HCT116 (cell line): ENCODE measurements around the gene MSI2. TPM values are rescaled to one million over a fixed set of nuclear protein-coding genes. Genes with fewer than 3 reads are reported as not detected.

ENCODE experiments used
- ATAC-seq: fragments of 200-7000 bp; cut with Tn5 transposase; 2 replicates; pipeline ENCODE4 v1.9.1; 2020; ENCODE audit warnings: mild to moderate bottlenecking, moderate library complexity
- BruUV-seq: library from RNA; stranded (reverse); fragments of 400-500 nt; replicated peaks from 2 replicates; lab custom pipeline; 2021; lab: Mats Ljungman, UMichigan
- CTCF ChIA-PET: fragments of 300-600 bp; sonication (Branson Sonifier 250); formaldehyde crosslinking; loops from one replicate; lab custom pipeline; 2021; ENCODE audit warnings: antibody characterized with exemption; lab: Charles Lee
- POLR2A ChIA-PET: fragments of 300-600, 350-600 bp; sonication (Branson Sonifier 250); formaldehyde crosslinking; loops from one replicate; lab custom pipeline; 2021; ENCODE audit warnings: antibody characterized with exemption; lab: Charles Lee
- RAD21 ChIA-PET, 2 experiments: fragments of 300-600 bp; sonication (Branson Sonifier 250); formaldehyde crosslinking; loops; one replicate each; lab custom pipeline; 2023; ENCODE audit warnings: low total read pairs in 2 of 2; ENCODE audit not compliant: uncharacterized antibody in 2 of 2, unreplicated experiment in 2 of 2, low non-redundant PET in 1 of 2; lab: Charles Lee
- DNase-seq: peaks from one replicate; pipeline ENCODE4 v3.0.0-alpha.2; 2010; ENCODE audit warnings: low read depth, low spot score
- H2AFZ ChIP-seq: fragments of 200-600 bp; shearing (Covaris generic), sonication (generic); 2 replicates; pipeline ENCODE4 v1.6.1; 2017; ENCODE audit warnings: low read depth, mixed run types, mixed read lengths, antibody characterized with exemption, low read length; ENCODE audit not compliant: poor library complexity, severe bottlenecking
- H3K27ac ChIP-seq: 2 replicates; pipeline ENCODE4 v1.5.1; 2012; ENCODE audit warnings: low read depth, low read length
- H3K27me3 ChIP-seq: fragments of 200-600 bp; sonication (generic); 2 replicates; pipeline ENCODE4 v1.6.1; 2016; ENCODE audit warnings: mixed run types, low read length, mixed read lengths; ENCODE audit not compliant: insufficient read depth
- H3K36me3 ChIP-seq, 2 experiments: fragments of 200-500 bp in 1 of 2; fragments of 200-600 bp in 1 of 2; sonication (Bioruptor generic) in 1 of 2; sonication (generic) in 1 of 2; 2 replicates each; pipeline versions ENCODE4 v1.5.1 to v1.6.1; 2014 to 2016; ENCODE audit warnings: low read length in 2 of 2, inconsistent platforms in 1 of 2, mixed read lengths in 1 of 2, mixed run types in 1 of 2; ENCODE audit not compliant: insufficient read depth in 2 of 2, control insufficient read depth in 1 of 2
- H3K4me1 ChIP-seq, 2 experiments: fragments of 200-600 bp in 1 of 2; sonication (generic) in 1 of 2; 2 replicates each; pipeline versions ENCODE4 v1.5.1 to v1.6.1; 2012 to 2017; ENCODE audit warnings: low read length in 2 of 2, inconsistent platforms in 1 of 2, mild to moderate bottlenecking in 1 of 2, mixed read lengths in 1 of 2, mixed run types in 1 of 2, moderate library complexity in 1 of 2; ENCODE audit not compliant: insufficient read depth in 2 of 2, control insufficient read depth in 1 of 2
- H3K4me2 ChIP-seq: fragments of 200-600 bp; sonication (generic); 2 replicates; pipeline ENCODE4 v1.6.1; 2017; ENCODE audit warnings: mixed run types, low read length, mixed read lengths
- H3K4me3 ChIP-seq, 2 experiments: fragments of 200-600 bp in 1 of 2; sonication (generic) in 1 of 2; replicated peaks in 1 of 2; 2 replicates each; pipeline ENCODE4 v1.5.1; 2011 to 2016; ENCODE audit warnings: low read length in 2 of 2, control low read depth in 1 of 2, low read depth in 1 of 2, mild to moderate bottlenecking in 1 of 2, mixed read lengths in 1 of 2, mixed run types in 1 of 2
- H3K79me2 ChIP-seq: fragments of 200-600 bp; sonication (generic); 2 replicates; pipeline ENCODE4 v1.6.1; 2017; ENCODE audit warnings: mild to moderate bottlenecking, mixed run types, low read length, moderate library complexity, mixed read lengths; ENCODE audit not compliant: insufficient read depth
- H3K9ac ChIP-seq: fragments of 200-600 bp; sonication (generic); 2 replicates; pipeline ENCODE4 v1.6.1; 2016; ENCODE audit warnings: low read length, mixed read lengths
- H3K9me2 ChIP-seq: fragments of 200-600 bp; sonication (generic), shearing (Covaris generic); 2 replicates; pipeline ENCODE4 v1.6.1; 2017; ENCODE audit warnings: mixed run types, mild to moderate bottlenecking, moderate library complexity; ENCODE audit not compliant: insufficient read depth
- H3K9me3 ChIP-seq, 2 experiments: fragments of 200-500 bp in 1 of 2; fragments of 200-600 bp in 1 of 2; sonication (Bioruptor generic) in 1 of 2; sonication (generic) in 1 of 2; 2 replicates each; pipeline ENCODE4 v1.6.1; 2014 to 2017; ENCODE audit warnings: low read length in 2 of 2, mixed read lengths in 2 of 2, inconsistent platforms in 1 of 2, low read depth in 1 of 2, mild to moderate bottlenecking in 1 of 2, mixed run types in 1 of 2, moderate library complexity in 1 of 2; ENCODE audit not compliant: control insufficient read depth in 1 of 2, insufficient read depth in 1 of 2
- H4K20me1 ChIP-seq: fragments of 200-600 bp; sonication (generic), shearing (Covaris generic); 2 replicates; pipeline ENCODE4 v1.6.1; 2017; ENCODE audit warnings: mixed run types, mild to moderate bottlenecking, moderate library complexity; ENCODE audit not compliant: insufficient read depth
- CBX3 ChIP-seq: IDR thresholded peaks from 2 replicates; pipeline ENCODE4 v1.6.1; 2012; ENCODE audit warnings: low read depth
- CEBPB ChIP-seq: IDR thresholded peaks from 2 replicates; pipeline ENCODE4 v1.6.1; 2012; ENCODE audit warnings: low read depth
- ELF1 ChIP-seq: IDR thresholded peaks from 2 replicates; pipeline ENCODE4 v1.6.1; 2012; ENCODE audit warnings: low read depth, borderline replicate concordance
- EZH2 ChIP-seq: fragments of 200-600 bp; sonication (generic); IDR thresholded peaks from 2 replicates; pipeline ENCODE4 v1.6.1; 2017; ENCODE audit warnings: antibody characterized with exemption, mixed run types
- EZH2phosphoT487 ChIP-seq: fragments of 200-600 bp; IDR thresholded peaks from 2 replicates; pipeline ENCODE4 v1.6.1; 2018; ENCODE audit warnings: antibody characterized with exemption, borderline replicate concordance
- FOSL1 ChIP-seq: IDR thresholded peaks from 2 replicates; pipeline ENCODE4 v1.6.1; 2012; ENCODE audit warnings: low read depth
- JUND ChIP-seq: IDR thresholded peaks from 2 replicates; pipeline ENCODE4 v1.6.1; 2012
- POLR2AphosphoS5 ChIP-seq: IDR thresholded peaks from 2 replicates; pipeline ENCODE4 v1.6.1; 2011; ENCODE audit warnings: mild to moderate bottlenecking, low read depth, low read length, moderate library complexity
- RAD21 ChIP-seq: IDR thresholded peaks from 2 replicates; pipeline ENCODE4 v1.6.1; 2012; ENCODE audit warnings: low read depth, mild to moderate bottlenecking
- SIN3A ChIP-seq: IDR thresholded peaks from 2 replicates; pipeline ENCODE4 v1.6.1; 2012; ENCODE audit warnings: low read depth
- ZFX ChIP-seq: fragments of 450-650 bp; IDR thresholded peaks from 2 replicates; pipeline ENCODE4 v1.6.1; 2017
- intact Hi-C: fragments of 100-400 bp; cut with micrococcal nuclease; formaldehyde crosslinking; loops from 2 replicates; pipeline ENCODE4 v1.10.0; 2022
- total RNA-seq: library from RNA; stranded (reverse); gene quantifications from one replicate; pipeline ENCODE4 v1.2.1, GENCODE V29; 2021; ENCODE audit not compliant: unreplicated experiment
- TF ChIP-seq, protein P1 (sequence below): IDR thresholded peaks from 2 replicates; pipeline ENCODE4 v1.6.1; 2012
- TF ChIP-seq, protein P2 (sequence below): IDR thresholded peaks from 2 replicates; pipeline ENCODE4 v1.6.1; 2011; ENCODE audit warnings: mild to moderate bottlenecking, low read length, moderate library complexity; ENCODE audit not compliant: insufficient replicate concordance; ENCODE audit errors: extremely low read depth
- TF ChIP-seq, protein P3 (sequence below), 3 experiments: fragments of 200-600 bp in 1 of 3; sonication (generic) in 1 of 3; IDR thresholded peaks in 2 of 3; conservative IDR thresholded peaks in 1 of 3; 2 replicates each; pipeline ENCODE4 v1.5.1; 2012 to 2017; ENCODE audit warnings: low read depth in 2 of 3, low read length in 2 of 3, antibody characterized with exemption in 1 of 3, borderline replicate concordance in 1 of 3, control low read depth in 1 of 3, mild to moderate bottlenecking in 1 of 3, mixed read lengths in 1 of 3, mixed run types in 1 of 3, moderate library complexity in 1 of 3; ENCODE audit not compliant: insufficient read depth in 1 of 3

The MSI2 gene
- total RNA-seq, 1 experiment from 2014 or later = 137 TPM

DNA sequence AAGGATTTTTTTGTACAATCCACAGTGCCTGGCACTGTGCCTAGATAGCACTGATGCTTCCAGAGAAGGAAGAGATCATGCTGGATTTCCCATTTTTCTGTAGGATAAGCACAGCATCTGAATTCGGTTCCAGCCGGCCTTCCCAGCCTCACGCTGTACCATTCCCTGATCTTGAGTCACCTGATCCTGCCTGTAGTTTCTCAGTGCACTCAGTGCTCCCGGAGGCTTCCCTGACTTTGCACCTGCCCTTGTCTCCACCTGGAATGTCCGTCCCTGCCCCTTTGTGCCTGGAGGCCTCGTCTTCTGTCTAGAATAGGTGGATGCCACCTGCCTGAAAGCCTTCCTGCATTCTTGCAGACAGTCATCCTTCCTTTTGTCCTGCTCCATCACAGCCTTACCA, 308.9 kb downstream of the MSI2 start:
- no peaks in the 10 kb centered on the region for H3K27me3 ChIP-seq
- H3K4me1 ChIP-seq = peaks cover 0 to 4% of the 10 kb centered on the region in 2 experiments; a peak in 2 of 4 replicates
- no TSS peak for BruUV-seq
- H3K9me2 ChIP-seq = no peaks in the 10 kb centered on the region
- H3K4me3 ChIP-seq = no peak overlapping the region
- H3K9ac ChIP-seq = no peak overlapping the region
- RAD21 ChIA-PET = no interaction called here
- TF ChIP-seq, protein P1, sequence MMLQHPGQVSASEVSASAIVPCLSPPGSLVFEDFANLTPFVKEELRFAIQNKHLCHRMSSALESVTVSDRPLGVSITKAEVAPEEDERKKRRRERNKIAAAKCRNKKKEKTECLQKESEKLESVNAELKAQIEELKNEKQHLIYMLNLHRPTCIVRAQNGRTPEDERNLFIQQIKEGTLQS = no peak
- TF ChIP-seq EZH2phosphoT487 (no peak), RAD21 (no peak), JUND (no peak), FOSL1 (no peak), POLR2AphosphoS5 (no peak), EZH2 (no peak), ELF1 (no peak), SIN3A (no peak), CEBPB (no peak), ZFX (no peak), CBX3 (no peak)
- TF ChIP-seq, protein P2, sequence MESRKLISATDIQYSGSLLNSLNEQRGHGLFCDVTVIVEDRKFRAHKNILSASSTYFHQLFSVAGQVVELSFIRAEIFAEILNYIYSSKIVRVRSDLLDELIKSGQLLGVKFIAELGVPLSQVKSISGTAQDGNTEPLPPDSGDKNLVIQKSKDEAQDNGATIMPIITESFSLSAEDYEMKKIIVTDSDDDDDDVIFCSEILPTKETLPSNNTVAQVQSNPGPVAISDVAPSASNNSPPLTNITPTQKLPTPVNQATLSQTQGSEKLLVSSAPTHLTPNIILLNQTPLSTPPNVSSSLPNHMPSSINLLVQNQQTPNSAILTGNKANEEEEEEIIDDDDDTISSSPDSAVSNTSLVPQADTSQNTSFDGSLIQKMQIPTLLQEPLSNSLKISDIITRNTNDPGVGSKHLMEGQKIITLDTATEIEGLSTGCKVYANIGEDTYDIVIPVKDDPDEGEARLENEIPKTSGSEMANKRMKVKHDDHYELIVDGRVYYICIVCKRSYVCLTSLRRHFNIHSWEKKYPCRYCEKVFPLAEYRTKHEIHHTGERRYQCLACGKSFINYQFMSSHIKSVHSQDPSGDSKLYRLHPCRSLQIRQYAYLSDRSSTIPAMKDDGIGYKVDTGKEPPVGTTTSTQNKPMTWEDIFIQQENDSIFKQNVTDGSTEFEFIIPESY = no peak
- TF ChIP-seq, protein P3, sequence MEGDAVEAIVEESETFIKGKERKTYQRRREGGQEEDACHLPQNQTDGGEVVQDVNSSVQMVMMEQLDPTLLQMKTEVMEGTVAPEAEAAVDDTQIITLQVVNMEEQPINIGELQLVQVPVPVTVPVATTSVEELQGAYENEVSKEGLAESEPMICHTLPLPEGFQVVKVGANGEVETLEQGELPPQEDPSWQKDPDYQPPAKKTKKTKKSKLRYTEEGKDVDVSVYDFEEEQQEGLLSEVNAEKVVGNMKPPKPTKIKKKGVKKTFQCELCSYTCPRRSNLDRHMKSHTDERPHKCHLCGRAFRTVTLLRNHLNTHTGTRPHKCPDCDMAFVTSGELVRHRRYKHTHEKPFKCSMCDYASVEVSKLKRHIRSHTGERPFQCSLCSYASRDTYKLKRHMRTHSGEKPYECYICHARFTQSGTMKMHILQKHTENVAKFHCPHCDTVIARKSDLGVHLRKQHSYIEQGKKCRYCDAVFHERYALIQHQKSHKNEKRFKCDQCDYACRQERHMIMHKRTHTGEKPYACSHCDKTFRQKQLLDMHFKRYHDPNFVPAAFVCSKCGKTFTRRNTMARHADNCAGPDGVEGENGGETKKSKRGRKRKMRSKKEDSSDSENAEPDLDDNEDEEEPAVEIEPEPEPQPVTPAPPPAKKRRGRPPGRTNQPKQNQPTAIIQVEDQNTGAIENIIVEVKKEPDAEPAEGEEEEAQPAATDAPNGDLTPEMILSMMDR (IDR thresholded peaks at IDR 0.05 in 2 of 3, conservative IDR thresholded peaks at IDR 0.05 in 1 of 3; ENCODE audit: borderline replicate concordance in 1 of 3, insufficient read depth in 1 of 3, low read depth in 2 of 3, low read length in 2 of 3) = no peak
- H3K79me2 ChIP-seq = no peaks in the 10 kb centered on the region
- no peaks in the 10 kb centered on the region for H3K9me3 ChIP-seq
- POLR2A ChIA-PET = no interaction called here
- H3K27ac ChIP-seq = no peak overlapping the region
- ATAC-seq (no peak), DNase-seq (no peak)
- no peaks in the 10 kb centered on the region for H4K20me1 ChIP-seq
- H2AFZ ChIP-seq = no peak overlapping the region
- intact Hi-C loops = no loop called here
- no peak overlapping the region for H3K4me2 ChIP-seq
- CTCF ChIA-PET = no interaction called here
- no peaks in the 10 kb centered on the region for H3K36me3 ChIP-seq
